HepG2 (cell line): Measurements from ENCODE around the gene PSMB11. TPM values are rescaled to one million over a fixed set of nuclear protein-coding genes. Genes with fewer than 3 reads are reported as not detected.
A peak's percentile ranks its signal among the peaks of the same experiment; 100 is the strongest.

ENCODE experiments used
- ARHGAP35 ChIP-seq: sonication (generic); formaldehyde crosslinking; IDR thresholded peaks from 2 replicates; pipeline ENCODE4 v1.9.0; 2022; ENCODE audit warnings: mild to moderate bottlenecking, inconsistent platforms, moderate library complexity, missing genetic modification reagents, borderline replicate concordance
- CENPBD1 ChIP-seq: sonication (generic); formaldehyde crosslinking; IDR thresholded peaks from 2 replicates; pipeline ENCODE4 v1.8.0; 2022; ENCODE audit warnings: missing genetic modification reagents, low read depth, mild to moderate bottlenecking, borderline replicate concordance
- HDAC6 ChIP-seq: fragments of 200-600 bp; sonication (generic); IDR thresholded peaks from 2 replicates; pipeline ENCODE4 v1.7.0; 2017; ENCODE audit warnings: mild to moderate bottlenecking, antibody characterized with exemption, low read length, low read depth
- IKZF1 ChIP-seq: fragments of 450-650 bp; IDR thresholded peaks from 2 replicates; pipeline ENCODE4 v1.7.1; 2016
- KAT2B ChIP-seq: fragments of 150-350 bp; IDR thresholded peaks from 2 replicates; pipeline ENCODE4 v1.6.1; 2014; ENCODE audit warnings: low read depth, low read length, borderline replicate concordance
- KLF11 ChIP-seq: IDR thresholded peaks from 2 replicates; pipeline ENCODE4 v1.6.1; 2016; ENCODE audit warnings: missing compliant biosample characterization
- KLF16 ChIP-seq, 2 experiments: sonication (generic) in 1 of 2; formaldehyde crosslinking in 1 of 2; IDR thresholded peaks; 2 replicates each; pipeline versions ENCODE4 v1.6.1 to v1.8.0; 2016 to 2023; ENCODE audit warnings: missing genetic modification reagents in 2 of 2, missing compliant biosample characterization in 1 of 2
- MZF1 ChIP-seq: sonication (generic); formaldehyde crosslinking; IDR thresholded peaks from 2 replicates; pipeline ENCODE4 v1.8.1; 2023; ENCODE audit warnings: mild to moderate bottlenecking, missing genetic modification reagents, borderline replicate concordance
- NR2F6 ChIP-seq, 2 experiments: IDR thresholded peaks; 2 replicates each; pipeline ENCODE4 v1.6.1; 2016; ENCODE audit warnings: antibody characterized with exemption in 1 of 2, mild to moderate bottlenecking in 1 of 2
- ONECUT2 ChIP-seq: sonication (generic); formaldehyde crosslinking; IDR thresholded peaks from 2 replicates; pipeline ENCODE4 v1.4.0; 2020; ENCODE audit warnings: missing genetic modification reagents
- RXRA ChIP-seq: sonication (generic); formaldehyde crosslinking; IDR thresholded peaks from 2 replicates; pipeline ENCODE4 v1.5.1; 2020; ENCODE audit warnings: missing genetic modification reagents
- SMYD3 ChIP-seq: sonication (generic); formaldehyde crosslinking; IDR thresholded peaks from 2 replicates; pipeline ENCODE4 v1.8.1; 2023; ENCODE audit warnings: mild to moderate bottlenecking, missing genetic modification reagents
- SSRP1 ChIP-seq: IDR thresholded peaks from 2 replicates; pipeline ENCODE4 v1.6.1; 2016; ENCODE audit warnings: control low read depth
- TAF15 ChIP-seq: fragments of 200-400 bp; formaldehyde crosslinking; IDR thresholded peaks from one replicate; pipeline ENCODE4 v1.6.1; 2018; ENCODE audit warnings: mild to moderate bottlenecking, low read depth, low read length; ENCODE audit not compliant: poor library complexity, severe bottlenecking
- WIZ ChIP-seq: sonication (generic); formaldehyde crosslinking; IDR thresholded peaks from 2 replicates; pipeline ENCODE4 v1.5.1; 2020; ENCODE audit warnings: mild to moderate bottlenecking, missing genetic modification reagents
- XRCC5 ChIP-seq: fragments of 200-400 bp; formaldehyde crosslinking; optimal IDR thresholded peaks from 2 replicates; pipeline ENCODE3; 2017; ENCODE audit warnings: mild to moderate bottlenecking, low read length
- ZBTB37 ChIP-seq: sonication (generic); formaldehyde crosslinking; IDR thresholded peaks from 2 replicates; pipeline ENCODE4 v1.4.0; 2020; ENCODE audit warnings: mild to moderate bottlenecking, missing genetic modification reagents
- ZBTB7A ChIP-seq: sonication (generic); formaldehyde crosslinking; IDR thresholded peaks from 2 replicates; pipeline ENCODE4 v1.8.0; 2022; ENCODE audit warnings: mild to moderate bottlenecking, missing genetic modification reagents
- ZNF230 ChIP-seq: sonication (generic); formaldehyde crosslinking; IDR thresholded peaks from 2 replicates; pipeline ENCODE4 v1.4.0; 2020; ENCODE audit warnings: mild to moderate bottlenecking, missing genetic modification reagents
- ZNF33A ChIP-seq: sonication (generic); formaldehyde crosslinking; IDR thresholded peaks from 2 replicates; pipeline ENCODE4 v1.5.1; 2020; ENCODE audit warnings: missing genetic modification reagents, mild to moderate bottlenecking, moderate library complexity, borderline replicate concordance
- ZNF501 ChIP-seq: sonication (generic); formaldehyde crosslinking; IDR thresholded peaks from 2 replicates; pipeline ENCODE4 v1.5.1; 2020; ENCODE audit warnings: mild to moderate bottlenecking, moderate library complexity, missing genetic modification reagents
- ZNF7 ChIP-seq: IDR thresholded peaks from 2 replicates; pipeline ENCODE4 v1.6.1; 2016; ENCODE audit warnings: missing biosample characterization, missing genetic modification reagents
- polyA plus RNA-seq, 8 experiments: library from polyadenylated mRNA; depleted of rRNA in 3 of 8; stranded (reverse) in 7 of 8; unstranded in 1 of 8; fragments of >200 nt; fragmentation: Illumina TruSeq in 4 of 8; extraction: Trizol in 4 of 8; gene quantifications; 2 replicates each; pipeline versions ENCODE4 v1.2.1 to v1.2.3, GENCODE V29; 2011 to 2016; ENCODE audit warnings: low read depth in 4 of 8, missing spikeins in 1 of 8, mixed read lengths in 1 of 8; ENCODE audit not compliant: insufficient read depth in 1 of 8
- total RNA-seq, 5 experiments: library from RNA; depleted of rRNA; stranded (reverse); fragments of >200 nt; fragmentation: Illumina TruSeq; extraction: Trizol; gene quantifications; 2 replicates each; pipeline ENCODE4 v1.2.3, GENCODE V29; 2016; ENCODE audit warnings: low read depth in 1 of 5
- TF ChIP-seq, protein P1 (sequence below): sonication (generic); formaldehyde crosslinking; IDR thresholded peaks from 2 replicates; pipeline ENCODE4 v1.4.0; 2020; ENCODE audit warnings: low read depth, mild to moderate bottlenecking, missing genetic modification reagents
- TF ChIP-seq, protein P2 (sequence below): sonication (generic); formaldehyde crosslinking; IDR thresholded peaks from 2 replicates; pipeline ENCODE4 v1.8.0; 2022; ENCODE audit warnings: mild to moderate bottlenecking, missing genetic modification reagents, moderate library complexity
- TF ChIP-seq, protein P3 (sequence below): sonication (generic); formaldehyde crosslinking; IDR thresholded peaks from 2 replicates; pipeline ENCODE4 v1.5.0; 2020; ENCODE audit warnings: mild to moderate bottlenecking, missing genetic modification reagents

Gene PSMB11
- total and polyA plus RNA-seq, 2 of the 13 experiments (the other 11 are each of a cell fraction or from before 2014, with no cell fraction given), result not detected

GRCh38 chr14:23071244-23071920, 29.4 kb downstream of the PSMB11 start (continued):
- TF ChIP-seq WIZ, result no peak; the same call in 1 of the 2 replicates
- TF ChIP-seq SSRP1 (CRISPR knock-in tag), result peak; percentile 92
- 0 out of 2 replicates have a peak, but pooled peaks have one; percentile 30 for TF ChIP-seq ZNF230 (CRISPR knock-in tag)
- TF ChIP-seq, protein P1, sequence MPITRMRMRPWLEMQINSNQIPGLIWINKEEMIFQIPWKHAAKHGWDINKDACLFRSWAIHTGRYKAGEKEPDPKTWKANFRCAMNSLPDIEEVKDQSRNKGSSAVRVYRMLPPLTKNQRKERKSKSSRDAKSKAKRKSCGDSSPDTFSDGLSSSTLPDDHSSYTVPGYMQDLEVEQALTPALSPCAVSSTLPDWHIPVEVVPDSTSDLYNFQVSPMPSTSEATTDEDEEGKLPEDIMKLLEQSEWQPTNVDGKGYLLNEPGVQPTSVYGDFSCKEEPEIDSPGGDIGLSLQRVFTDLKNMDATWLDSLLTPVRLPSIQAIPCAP (CRISPR knock-in tag), result no peak
- no peak for TF ChIP-seq ONECUT2 (CRISPR knock-in tag)
- TF ChIP-seq TAF15, result peak; percentile 62
- TF ChIP-seq XRCC5, result peak; percentile 96
- no peak for TF ChIP-seq HDAC6
- peak; percentile 93; the same call in 1 of the 2 replicates for TF ChIP-seq SMYD3
- TF ChIP-seq ZNF7 (CRISPR knock-in tag), result peak; percentile 59
- TF ChIP-seq MZF1 (CRISPR knock-in tag), result no peak
- TF ChIP-seq, protein P2, sequence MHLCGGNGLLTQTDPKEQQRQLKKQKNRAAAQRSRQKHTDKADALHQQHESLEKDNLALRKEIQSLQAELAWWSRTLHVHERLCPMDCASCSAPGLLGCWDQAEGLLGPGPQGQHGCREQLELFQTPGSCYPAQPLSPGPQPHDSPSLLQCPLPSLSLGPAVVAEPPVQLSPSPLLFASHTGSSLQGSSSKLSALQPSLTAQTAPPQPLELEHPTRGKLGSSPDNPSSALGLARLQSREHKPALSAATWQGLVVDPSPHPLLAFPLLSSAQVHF (CRISPR knock-in tag), result no peak
- TF ChIP-seq, protein P3, sequence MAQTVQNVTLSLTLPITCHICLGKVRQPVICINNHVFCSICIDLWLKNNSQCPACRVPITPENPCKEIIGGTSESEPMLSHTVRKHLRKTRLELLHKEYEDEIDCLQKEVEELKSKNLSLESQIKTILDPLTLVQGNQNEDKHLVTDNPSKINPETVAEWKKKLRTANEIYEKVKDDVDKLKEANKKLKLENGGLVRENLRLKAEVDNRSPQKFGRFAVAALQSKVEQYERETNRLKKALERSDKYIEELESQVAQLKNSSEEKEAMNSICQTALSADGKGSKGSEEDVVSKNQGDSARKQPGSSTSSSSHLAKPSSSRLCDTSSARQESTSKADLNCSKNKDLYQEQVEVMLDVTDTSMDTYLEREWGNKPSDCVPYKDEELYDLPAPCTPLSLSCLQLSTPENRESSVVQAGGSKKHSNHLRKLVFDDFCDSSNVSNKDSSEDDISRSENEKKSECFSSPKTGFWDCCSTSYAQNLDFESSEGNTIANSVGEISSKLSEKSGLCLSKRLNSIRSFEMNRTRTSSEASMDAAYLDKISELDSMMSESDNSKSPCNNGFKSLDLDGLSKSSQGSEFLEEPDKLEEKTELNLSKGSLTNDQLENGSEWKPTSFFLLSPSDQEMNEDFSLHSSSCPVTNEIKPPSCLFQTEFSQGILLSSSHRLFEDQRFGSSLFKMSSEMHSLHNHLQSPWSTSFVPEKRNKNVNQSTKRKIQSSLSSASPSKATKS, result no peak
- peak in 1 of 2 experiments; percentile 77; a peak in 2 of 4 replicates for TF ChIP-seq KLF16 (CRISPR knock-in tag; IDR thresholded peaks at IDR 0.05)
- TF ChIP-seq ZNF501 (CRISPR knock-in tag), result peak; percentile 55
- TF ChIP-seq NR2F6 (IDR thresholded peaks at IDR 0.05), result no peak
- peak; percentile 58; the same call in 1 of the 2 replicates for TF ChIP-seq NR2F6 (CRISPR knock-in tag; IDR thresholded peaks at IDR 0.05)
- TF ChIP-seq KAT2B, result no peak
- TF ChIP-seq ZBTB37, result 0 out of 2 replicates have a peak, but pooled peaks have one; percentile 56
- no peak for TF ChIP-seq ZNF33A
- peak; percentile 73 for TF ChIP-seq RXRA (CRISPR knock-in tag)
- TF ChIP-seq CENPBD1 (CRISPR knock-in tag), result no peak
- TF ChIP-seq ARHGAP35, result no peak; the same call in none of the 2 replicates
- TF ChIP-seq IKZF1, result no peak
- TF ChIP-seq ZBTB7A, result peak; percentile 40; the same call in 1 of the 2 replicates
- TF ChIP-seq KLF11 (CRISPR knock-in tag), result peak; percentile 23; the same call in 1 of the 2 replicates
